Measurements from ENCODE around the gene KCNQ2.

DNA sequence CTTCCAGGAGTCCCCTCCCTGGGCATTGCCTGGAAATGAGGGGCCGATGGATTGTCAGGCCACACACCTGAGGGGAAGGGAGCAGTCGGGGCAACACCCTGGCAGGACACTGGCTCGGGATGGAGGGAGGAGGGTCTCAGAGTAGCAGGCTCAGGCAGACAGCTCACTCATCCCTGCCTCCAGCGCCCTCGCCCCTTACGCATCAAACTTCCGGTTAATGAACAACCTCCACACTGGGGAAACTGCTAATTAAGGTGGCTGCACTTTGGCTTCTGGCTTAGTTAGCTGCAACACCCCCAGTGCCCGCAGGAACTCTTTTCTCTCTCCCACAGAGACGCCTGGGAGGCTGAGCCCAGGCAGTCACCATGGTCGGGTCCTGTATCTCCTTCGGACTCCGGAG lies 98.0 kb downstream of the KCNQ2 start:
- no peak for TF ChIP-seq CTCF (IDR thresholded peaks at IDR 0.05)
- no peak for TF ChIP-seq POLR2A (IDR thresholded peaks at IDR 0.05)
